H1 (cell line): ENCODE measurements around the gene HTN3. TPM values are rescaled to one million over a fixed set of nuclear protein-coding genes. Genes with fewer than 3 reads are reported as not detected.

ENCODE experiments used
- CTCF ChIA-PET: fragments of 300-600 bp; sonication (Branson Sonifier 250); formaldehyde crosslinking; loops from one replicate; lab custom pipeline; 2021; ENCODE audit not compliant: partially characterized antibody; lab: Charles Lee
- POLR2A ChIA-PET: fragments of 300-600 bp; sonication (Branson Sonifier 250); formaldehyde crosslinking; loops from one replicate; lab custom pipeline; 2021; ENCODE audit warnings: inconsistent platforms; ENCODE audit not compliant: partially characterized antibody; lab: Charles Lee
- DNase-seq, 2 experiments: peaks; one replicate each; pipeline versions ENCODE4 v3.0.0 to v3.0.0-alpha.2; 2010 to 2022; ENCODE audit warnings: low spot score in 2 of 2, low read depth in 1 of 2, mixed read lengths in 1 of 2
- FAIRE-seq: peaks from 2 replicates; lab custom pipeline; 2011; peaks lifted over from hg19 to GRCh38; lab: Jason Lieb, UNC
- H2AFZ ChIP-seq: 2 replicates; pipeline ENCODE4 v1.8.1; 2012; ENCODE audit warnings: low read length, inconsistent platforms
- H2AK5ac ChIP-seq: 2 replicates; pipeline ENCODE4 v1.6.1; 2013; ENCODE audit warnings: low read depth, low read length
- H2BK120ac ChIP-seq: replicated peaks from 2 replicates; pipeline ENCODE3; 2013; ENCODE audit warnings: low read depth, low read length, inconsistent platforms
- H2BK12ac ChIP-seq: 2 replicates; pipeline ENCODE4 v1.6.1; 2013; ENCODE audit warnings: low read depth, low read length
- H2BK15ac ChIP-seq: 2 replicates; pipeline ENCODE4 v1.6.1; 2013; ENCODE audit warnings: low read length
- H2BK20ac ChIP-seq: 2 replicates; pipeline ENCODE4 v1.6.1; 2013; ENCODE audit warnings: low read length
- H2BK5ac ChIP-seq: 2 replicates; pipeline ENCODE4 v1.6.1; 2013; ENCODE audit warnings: low read depth, low read length
- H3K14ac ChIP-seq: 2 replicates; pipeline ENCODE4 v1.6.1; 2013; ENCODE audit warnings: inconsistent platforms; ENCODE audit not compliant: insufficient read length
- H3K18ac ChIP-seq: 2 replicates; pipeline ENCODE4 v1.6.1; 2013; ENCODE audit warnings: low read length; ENCODE audit errors: extremely low read depth
- H3K23ac ChIP-seq: 2 replicates; pipeline ENCODE4 v1.6.1; 2013; ENCODE audit warnings: inconsistent platforms; ENCODE audit not compliant: insufficient read length
- H3K23me2 ChIP-seq: 2 replicates; pipeline ENCODE4 v1.6.1; 2013; ENCODE audit warnings: low read depth, low read length
- H3K27ac ChIP-seq: 2 replicates; pipeline ENCODE4 v1.6.1; 2011; ENCODE audit warnings: low read depth, low read length, inconsistent platforms
- H3K27me3 ChIP-seq, 4 experiments: replicated peaks in 1 of 4; 1 replicate in 1 of 4; 2 replicates in 3 of 4; pipeline versions ENCODE4 v1.6.1 to v1.8.1; 2011 to 2013; ENCODE audit warnings: low read length in 3 of 4, mild to moderate bottlenecking in 3 of 4, inconsistent platforms in 2 of 4, mixed read lengths in 2 of 4, moderate library complexity in 1 of 4; ENCODE audit not compliant: control insufficient read depth in 3 of 4, insufficient read depth in 3 of 4; ENCODE audit errors: extremely low read depth in 1 of 4
- H3K36me3 ChIP-seq, 4 experiments: 2 replicates each; pipeline versions ENCODE4 v1.6.1 to v1.8.1; 2011 to 2013; ENCODE audit warnings: mild to moderate bottlenecking in 4 of 4, low read length in 3 of 4, moderate library complexity in 2 of 4, control low read depth in 1 of 4, inconsistent platforms in 1 of 4; ENCODE audit not compliant: insufficient read depth in 4 of 4, control insufficient read depth in 2 of 4
- H3K4ac ChIP-seq: replicated peaks from 2 replicates; pipeline ENCODE3; 2013; ENCODE audit warnings: low read length, low read depth, mixed read lengths, inconsistent platforms; ENCODE audit not compliant: insufficient read length
- H3K4me1 ChIP-seq, 4 experiments: replicated peaks in 1 of 4; 1 replicate in 1 of 4; 2 replicates in 3 of 4; pipeline versions ENCODE4 v1.6.1 to v1.8.1; 2011 to 2013; ENCODE audit warnings: low read length in 3 of 4, inconsistent platforms in 2 of 4, mixed read lengths in 1 of 4; ENCODE audit not compliant: insufficient read depth in 4 of 4, control insufficient read depth in 3 of 4
- H3K4me2 ChIP-seq, 2 experiments: 2 replicates each; pipeline versions ENCODE4 v1.6.1 to v1.8.1; 2011 to 2013; ENCODE audit warnings: low read depth in 2 of 2, low read length in 2 of 2, control low read depth in 1 of 2, inconsistent platforms in 1 of 2, mild to moderate bottlenecking in 1 of 2; ENCODE audit not compliant: insufficient read depth in 1 of 2
- H3K4me3 ChIP-seq, 4 experiments: fragments of 200-600, 300-600 bp in 1 of 4; sonication (generic), shearing (Covaris generic), sonication (Bioruptor Twin) in 1 of 4; 2 replicates each; pipeline versions ENCODE4 v1.5.1 to v1.8.1; 2011 to 2016; ENCODE audit warnings: low read length in 4 of 4, low read depth in 3 of 4, control low read depth in 2 of 4, inconsistent platforms in 2 of 4, mild to moderate bottlenecking in 2 of 4, mixed read lengths in 1 of 4, moderate library complexity in 1 of 4; ENCODE audit not compliant: insufficient read depth in 2 of 4; ENCODE audit errors: extremely low read depth in 1 of 4
- H3K56ac ChIP-seq: replicated peaks from 2 replicates; pipeline ENCODE3; 2013; ENCODE audit warnings: low read depth, mild to moderate bottlenecking, mixed read lengths, low read length, inconsistent platforms; ENCODE audit not compliant: insufficient read length
- H3K79me1 ChIP-seq: 2 replicates; pipeline ENCODE4 v1.6.1; 2013; ENCODE audit warnings: low read depth, low read length, control low read depth
- H3K79me2 ChIP-seq, 2 experiments: 2 replicates each; pipeline versions ENCODE4 v1.6.1 to v1.8.1; 2012 to 2013; ENCODE audit warnings: low read length in 2 of 2, mild to moderate bottlenecking in 2 of 2, inconsistent platforms in 1 of 2; ENCODE audit not compliant: insufficient read depth in 2 of 2, control insufficient read depth in 1 of 2
- H3K9ac ChIP-seq, 4 experiments: replicated peaks in 1 of 4; 1 replicate in 1 of 4; 2 replicates in 3 of 4; pipeline versions ENCODE4 v1.6.1 to v1.8.1; 2011 to 2013; ENCODE audit warnings: low read depth in 3 of 4, low read length in 3 of 4, control low read depth in 2 of 4, mild to moderate bottlenecking in 2 of 4, moderate library complexity in 2 of 4, inconsistent platforms in 1 of 4; ENCODE audit errors: extremely low read depth in 1 of 4
- H3K9me3 ChIP-seq, 2 experiments: 2 replicates each; pipeline versions ENCODE4 v1.6.1 to v1.8.1; 2012 to 2013; ENCODE audit warnings: mild to moderate bottlenecking in 2 of 2, moderate library complexity in 2 of 2, control low read depth in 1 of 2, inconsistent platforms in 1 of 2, low read depth in 1 of 2, low read length in 1 of 2, mixed read lengths in 1 of 2; ENCODE audit not compliant: insufficient read depth in 2 of 2
- H4K20me1 ChIP-seq, 2 experiments: replicated peaks in 1 of 2; 2 replicates each; pipeline versions ENCODE3 to v1.8.1; 2011 to 2013; ENCODE audit warnings: inconsistent platforms in 2 of 2, low read length in 2 of 2, mild to moderate bottlenecking in 1 of 2; ENCODE audit not compliant: insufficient read depth in 2 of 2, control insufficient read depth in 1 of 2
- H4K5ac ChIP-seq: 2 replicates; pipeline ENCODE4 v1.6.1; 2013; ENCODE audit warnings: low read length, low read depth, mixed read lengths, inconsistent platforms; ENCODE audit not compliant: insufficient read length
- H4K8ac ChIP-seq: 2 replicates; pipeline ENCODE4 v1.8.0; 2013; ENCODE audit warnings: mild to moderate bottlenecking, moderate library complexity, low read length, inconsistent platforms; ENCODE audit not compliant: insufficient read depth; ENCODE audit errors: extremely low read depth
- H4K91ac ChIP-seq: replicated peaks from 2 replicates; pipeline ENCODE3; 2013; ENCODE audit warnings: low read length, mixed read lengths, inconsistent platforms; ENCODE audit not compliant: insufficient read length
- FOSL1 ChIP-seq: IDR thresholded peaks from 2 replicates; pipeline ENCODE4 v1.6.1; 2011; ENCODE audit warnings: mild to moderate bottlenecking, low read depth, low read length, moderate library complexity; ENCODE audit not compliant: insufficient read depth
- HDAC2 ChIP-seq, 2 experiments: fragments of 300-600 bp in 1 of 2; sonication (generic) in 1 of 2; IDR thresholded peaks; 2 replicates each; pipeline ENCODE4 v1.6.1; 2011 to 2012; ENCODE audit warnings: low read depth in 2 of 2, low read length in 2 of 2, mild to moderate bottlenecking in 2 of 2, moderate library complexity in 2 of 2, borderline replicate concordance in 1 of 2, inconsistent platforms in 1 of 2
- JUND ChIP-seq: IDR thresholded peaks from 2 replicates; pipeline ENCODE4 v1.6.1; 2011; ENCODE audit warnings: mild to moderate bottlenecking, improper control_type of control experiment, low read length
- MAX ChIP-seq: IDR thresholded peaks from 2 replicates; pipeline ENCODE4 v1.6.1; 2012; ENCODE audit warnings: inconsistent platforms
- NRF1 ChIP-seq: IDR thresholded peaks from 2 replicates; pipeline ENCODE4 v1.6.1; 2011; ENCODE audit warnings: mild to moderate bottlenecking, low read depth, low read length, improper control_type of control experiment
- POU5F1 ChIP-seq: IDR thresholded peaks from 2 replicates; pipeline ENCODE4 v1.6.1; 2011; ENCODE audit warnings: low read depth, mild to moderate bottlenecking, low read length, moderate library complexity
- RAD21 ChIP-seq, 2 experiments: IDR thresholded peaks in 1 of 2; conservative IDR thresholded peaks in 1 of 2; 2 replicates each; pipeline ENCODE4 v1.6.1; 2011; ENCODE audit warnings: low read depth in 2 of 2, low read length in 2 of 2, improper control_type of control experiment in 1 of 2, inconsistent platforms in 1 of 2, mild to moderate bottlenecking in 1 of 2, moderate library complexity in 1 of 2
- RXRA ChIP-seq: IDR thresholded peaks from 2 replicates; pipeline ENCODE4 v1.6.1; 2011; ENCODE audit warnings: low read depth, mild to moderate bottlenecking, low read length, moderate library complexity; ENCODE audit not compliant: insufficient read depth
- SIRT6 ChIP-seq: IDR thresholded peaks from one replicate; pipeline ENCODE4 v1.7.1; 2012; ENCODE audit warnings: low read length, inconsistent platforms
- YY1 ChIP-seq: IDR thresholded peaks from 2 replicates; pipeline ENCODE4 v1.6.1; 2011; ENCODE audit warnings: low read depth, mild to moderate bottlenecking, low read length
- polyA plus RNA-seq, 7 experiments: library from polyadenylated mRNA; depleted of rRNA in 3 of 7; stranded (reverse) in 5 of 7; unstranded in 2 of 7; fragments of >200 nt in 5 of 7; fragments of 200-250 nt in 2 of 7; gene quantifications; 1 replicate in 5 of 7; 2 replicates in 1 of 7; 4 replicates in 1 of 7; pipeline versions ENCODE4 v1.2.1 to v1.2.3, GENCODE V29; 2011 to 2013; ENCODE audit warnings: missing spikeins in 2 of 7, mixed read lengths in 2 of 7
- total RNA-seq: library from RNA; stranded (reverse); fragmentation: NEBNext Ultra II Directional; extraction: Animal tissue kit (Norgen Biotek cat#: 25700); gene quantifications from 2 replicates; pipeline ENCODE4 v1.2.1, GENCODE V29; 2021
- TF ChIP-seq, protein P1 (sequence below): IDR thresholded peaks from 2 replicates; pipeline ENCODE4 v1.6.1; 2011; ENCODE audit warnings: low read length, improper control_type of control experiment

Gene HTN3
- total and polyA plus RNA-seq, 2 of the 8 experiments (the other 6 are each of a cell fraction or from before 2014, with no cell fraction given) = not detected

GRCh38 chr4:70002507-70002906 lies 25.8 kb upstream of the HTN3 start:
- no peaks in the 10 kb centered on the region for H3K79me1 ChIP-seq
- no peak for TF ChIP-seq JUND
- TF ChIP-seq SIRT6 = no peak
- TF ChIP-seq RXRA = no peak
- no peak for TF ChIP-seq POU5F1
- no peak for TF ChIP-seq FOSL1
- TF ChIP-seq NRF1 = no peak
- no peak for TF ChIP-seq YY1
- TF ChIP-seq MAX = no peak
- TF ChIP-seq, protein P1, sequence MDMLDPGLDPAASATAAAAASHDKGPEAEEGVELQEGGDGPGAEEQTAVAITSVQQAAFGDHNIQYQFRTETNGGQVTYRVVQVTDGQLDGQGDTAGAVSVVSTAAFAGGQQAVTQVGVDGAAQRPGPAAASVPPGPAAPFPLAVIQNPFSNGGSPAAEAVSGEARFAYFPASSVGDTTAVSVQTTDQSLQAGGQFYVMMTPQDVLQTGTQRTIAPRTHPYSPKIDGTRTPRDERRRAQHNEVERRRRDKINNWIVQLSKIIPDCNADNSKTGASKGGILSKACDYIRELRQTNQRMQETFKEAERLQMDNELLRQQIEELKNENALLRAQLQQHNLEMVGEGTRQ = no peak
- TF ChIP-seq RAD21 (IDR thresholded peaks at IDR 0.05 in 1 of 2, conservative IDR thresholded peaks at IDR 0.05 in 1 of 2; ENCODE audit: low read depth in 2 of 2, low read length in 2 of 2) = no peak
- no peak for TF ChIP-seq HDAC2 (IDR thresholded peaks at IDR 0.05; ENCODE audit: borderline replicate concordance in 1 of 2, low read depth in 2 of 2, low read length in 2 of 2)
- H3K56ac ChIP-seq = no peak overlapping the region
- no peak overlapping the region for H2BK20ac ChIP-seq
- no peak overlapping the region for H3K9ac ChIP-seq
- no peaks in the 10 kb centered on the region for H3K79me2 ChIP-seq
- no peak overlapping the region for H3K14ac ChIP-seq
- no peak overlapping the region for H3K4me3 ChIP-seq
- ChIA-PET CTCF (no interaction called here), POLR2A (no interaction called here)
- no peaks in the 10 kb centered on the region for H3K9me3 ChIP-seq
- H3K23me2 ChIP-seq = no peaks in the 10 kb centered on the region
- H2BK5ac ChIP-seq = no peak overlapping the region
- no peak overlapping the region for H3K23ac ChIP-seq
- no peak overlapping the region for H3K18ac ChIP-seq
- no peak overlapping the region for H2BK15ac ChIP-seq
- no peak overlapping the region for H2BK12ac ChIP-seq
- H2AK5ac ChIP-seq = no peak overlapping the region
- H4K8ac ChIP-seq = no peak overlapping the region
- H3K4me2 ChIP-seq = no peak overlapping the region
- no peaks in the 10 kb centered on the region for H3K36me3 ChIP-seq
- no peak overlapping the region for H4K91ac ChIP-seq
- H3K27me3 ChIP-seq = no peaks in the 10 kb centered on the region
- FAIRE-seq (no peak), DNase-seq (no peak)
- no peak overlapping the region for H2AFZ ChIP-seq
- no peak overlapping the region for H3K27ac ChIP-seq
- H4K20me1 ChIP-seq = no peaks in the 10 kb centered on the region
- no peak overlapping the region for H4K5ac ChIP-seq
- no peak overlapping the region for H3K4ac ChIP-seq
- no peaks in the 10 kb centered on the region for H3K4me1 ChIP-seq
- H2BK120ac ChIP-seq = no peak overlapping the region
